K562 (cell line): ENCODE measurements around the gene OR4D9. TPM values are rescaled to one million over a fixed set of nuclear protein-coding genes. Genes with fewer than 3 reads are reported as not detected.

Experiments
- ARID3A ChIP-seq: IDR thresholded peaks from 2 replicates; pipeline ENCODE4 v1.6.1; 2012; ENCODE audit warnings: low read depth, low read length, improper control_type of control experiment, borderline replicate concordance
- BMI1 ChIP-seq: fragments of 150-350 bp; IDR thresholded peaks from 2 replicates; pipeline ENCODE4 v1.6.1; 2014; ENCODE audit warnings: low read length
- BRF1 ChIP-seq: IDR thresholded peaks from 3 replicates; pipeline ENCODE4 v1.6.1; 2011; ENCODE audit warnings: borderline replicate concordance, mild to moderate bottlenecking; ENCODE audit not compliant: insufficient read length; ENCODE audit errors: extremely low read depth
- CBX3 ChIP-seq, 2 experiments: IDR thresholded peaks; 1 replicate in 1 of 2; 2 replicates in 1 of 2; pipeline ENCODE4 v1.6.1; 2012; ENCODE audit warnings: inconsistent platforms in 2 of 2, low read length in 2 of 2, borderline replicate concordance in 1 of 2, control low read depth in 1 of 2
- CHD1 ChIP-seq: fragments of 200-600 bp; sonication (generic); IDR thresholded peaks from one replicate; pipeline ENCODE4 v1.6.1; 2012; ENCODE audit warnings: mild to moderate bottlenecking, moderate library complexity, low read length, inconsistent platforms
- CREB5 ChIP-seq: fragments of 250-450 bp; sonication (Bioruptor Pico); IDR thresholded peaks from 2 replicates; pipeline ENCODE4 v1.5.0; 2020; ENCODE audit warnings: mild to moderate bottlenecking
- CTCFL ChIP-seq: IDR thresholded peaks from 2 replicates; pipeline ENCODE4 v1.6.1; 2011; ENCODE audit warnings: borderline replicate concordance, low read depth, mild to moderate bottlenecking, moderate library complexity, low read length; ENCODE audit not compliant: insufficient read depth, poor library complexity, severe bottlenecking
- ELF2 ChIP-seq: fragments of 250-450 bp; sonication (Bioruptor Pico); IDR thresholded peaks from 2 replicates; pipeline ENCODE4 v1.5.0; 2021; ENCODE audit warnings: mild to moderate bottlenecking
- ESRRA ChIP-seq: fragments of 450-650 bp; IDR thresholded peaks from 2 replicates; pipeline ENCODE4 v1.6.1; 2014; ENCODE audit warnings: low read depth, mild to moderate bottlenecking, moderate library complexity, borderline replicate concordance
- FOXJ2 ChIP-seq: fragments of 200-800 bp; sonication (Bioruptor generic); IDR thresholded peaks from 2 replicates; pipeline ENCODE4 v1.6.1; 2016; ENCODE audit warnings: missing genetic modification characterization, missing compliant biosample characterization
- HLTF ChIP-seq: fragments of 450-650 bp; IDR thresholded peaks from 2 replicates; pipeline ENCODE4 v1.6.1; 2016
- MEF2A ChIP-seq: IDR thresholded peaks from 2 replicates; pipeline ENCODE4 v1.6.1; 2011; ENCODE audit warnings: low read depth, mild to moderate bottlenecking, low read length, moderate library complexity; ENCODE audit not compliant: control insufficient read depth
- MEIS2 ChIP-seq: fragments of 450-650 bp; IDR thresholded peaks from 2 replicates; pipeline ENCODE4 v1.6.1; 2014; ENCODE audit warnings: mild to moderate bottlenecking; ENCODE audit not compliant: partially characterized antibody
- NEUROD1 ChIP-seq: fragments of 150-350 bp; IDR thresholded peaks from 2 replicates; pipeline ENCODE4 v1.6.1; 2014; ENCODE audit warnings: borderline replicate concordance, low read length, low read depth; ENCODE audit not compliant: partially characterized antibody
- PHF20 ChIP-seq: fragments of 450-650 bp; IDR thresholded peaks from 2 replicates; pipeline ENCODE4 v1.6.1; 2018; ENCODE audit not compliant: partially characterized antibody
- PYGO2 ChIP-seq: fragments of 450-650 bp; IDR thresholded peaks from 2 replicates; pipeline ENCODE4 v1.6.1; 2016; ENCODE audit warnings: mild to moderate bottlenecking, missing genetic modification characterization, moderate library complexity, missing compliant biosample characterization
- RBBP5 ChIP-seq: fragments of 200-600 bp; sonication (generic); IDR thresholded peaks from 2 replicates; pipeline ENCODE4 v1.6.1; 2012; ENCODE audit warnings: borderline replicate concordance, mild to moderate bottlenecking, low read length, control low read depth, inconsistent platforms; ENCODE audit not compliant: insufficient read depth, poor library complexity, severe bottlenecking
- SMAD1 ChIP-seq: fragments of 150-350 bp; IDR thresholded peaks from 2 replicates; pipeline ENCODE4 v1.6.1; 2014; ENCODE audit warnings: low read length, low read depth; ENCODE audit not compliant: partially characterized antibody
- TAF9B ChIP-seq: fragments of 450-650 bp; IDR thresholded peaks from 2 replicates; pipeline ENCODE4 v1.6.1; 2018; ENCODE audit warnings: mild to moderate bottlenecking; ENCODE audit not compliant: partially characterized antibody
- ZFP1 ChIP-seq: fragments of 450-650 bp; formaldehyde crosslinking; IDR thresholded peaks from 2 replicates; pipeline ENCODE4 v1.4.0; 2020; ENCODE audit warnings: mild to moderate bottlenecking, mixed read lengths
- ZKSCAN1 ChIP-seq: fragments of 150-350 bp; IDR thresholded peaks from 2 replicates; pipeline ENCODE4 v1.6.1; 2016; ENCODE audit warnings: low read depth, low read length
- ZNF644 ChIP-seq: fragments of 200-800 bp; sonication (Bioruptor generic); IDR thresholded peaks from 2 replicates; pipeline ENCODE4 v1.6.1; 2016; ENCODE audit warnings: low read depth, missing genetic modification characterization, missing compliant biosample characterization
- polyA plus RNA-seq, 8 experiments: library from polyadenylated mRNA; depleted of rRNA in 4 of 8; stranded (reverse) in 5 of 8; unstranded in 3 of 8; fragments of >200 nt; fragmentation: Nextera tagmentation in 2 of 8; fragmentation: Illumina TruSeq in 1 of 8; extraction: Ambion mirVana in 2 of 8; extraction: Trizol in 1 of 8; gene quantifications; 2 replicates each; pipeline versions ENCODE4 v1.2.1 to v1.2.3, GENCODE V29; 2011 to 2014; ENCODE audit warnings: inconsistent platforms in 1 of 8, missing spikeins in 1 of 8
- total RNA-seq, 7 experiments: library from RNA; depleted of rRNA in 6 of 7; stranded (reverse); fragments of >200 nt in 6 of 7; fragmentation: Illumina TruSeq in 2 of 7; extraction: Trizol in 2 of 7; gene quantifications; 2 replicates each; pipeline versions ENCODE4 v1.2.1 to v1.2.3, GENCODE V29; 2011 to 2021; ENCODE audit warnings: low replicate concordance in 1 of 7

Gene OR4D9
- total and polyA plus RNA-seq, 9 of the 15 experiments (the other 6 are each of a cell fraction or from before 2014, with no cell fraction given), result not detected

GRCh38 chr11:59550368-59550841 lies 39.1 kb downstream of the OR4D9 start (continued):
- TF ChIP-seq PYGO2 (tag) (no peak), BMI1 (no peak), ESRRA (no peak; the same call in 1 of the 2 replicates), FOXJ2 (tag) (peak; percentile 34; the same call in 1 of the 2 replicates), MEIS2 (peak; percentile 45), RBBP5 (peak; percentile 67), ZNF644 (0 out of 2 replicates have a peak, but pooled peaks have one; percentile 46), SMAD1 (peak; percentile 11), TAF9B (peak; percentile 9), MEF2A (peak; percentile 51; the same call in 1 of the 2 replicates), HLTF (peak; percentile 15; the same call in 1 of the 2 replicates), ARID3A (no peak; the same call in 1 of the 2 replicates), NEUROD1 (peak; percentile 37), ZKSCAN1 (peak; percentile 80), ZFP1 (CRISPR knock-in tag) (no peak), CHD1 (peak; percentile 82), CTCFL (peak; percentile 47), BRF1 (peak; percentile 20), ELF2 (no peak; the same call in 1 of the 2 replicates), PHF20 (no peak), CREB5 (CRISPR knock-in tag) (no peak), CBX3 (IDR thresholded peaks at IDR 0.05; ENCODE audit: borderline replicate concordance in 1 of 2, low read length in 2 of 2) (peak in 1 of 2 experiments; percentile 83; a peak in 2 of 3 replicates)
